ENCODE results near the gene KLRC2.

DNA sequence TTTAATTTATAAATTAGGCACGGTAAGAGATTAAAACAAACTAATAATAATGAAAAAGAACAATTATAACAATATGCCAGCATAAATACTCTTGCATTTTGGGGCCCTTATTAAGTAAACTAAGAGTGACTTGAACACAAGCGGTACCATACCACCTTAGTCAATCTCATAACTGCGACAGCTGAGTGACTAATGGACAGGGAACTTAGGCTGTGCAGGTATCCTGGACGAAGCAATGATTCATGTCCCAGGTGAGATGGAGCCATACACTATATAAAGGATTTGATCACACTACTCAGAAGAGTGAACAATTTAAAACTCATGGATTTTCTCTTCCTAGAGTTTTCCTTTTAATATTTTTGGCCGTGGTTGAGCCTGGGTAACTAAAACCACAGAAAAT, 30.5 kb downstream of the KLRC2 start:
- TF ChIP-seq, protein P1, sequence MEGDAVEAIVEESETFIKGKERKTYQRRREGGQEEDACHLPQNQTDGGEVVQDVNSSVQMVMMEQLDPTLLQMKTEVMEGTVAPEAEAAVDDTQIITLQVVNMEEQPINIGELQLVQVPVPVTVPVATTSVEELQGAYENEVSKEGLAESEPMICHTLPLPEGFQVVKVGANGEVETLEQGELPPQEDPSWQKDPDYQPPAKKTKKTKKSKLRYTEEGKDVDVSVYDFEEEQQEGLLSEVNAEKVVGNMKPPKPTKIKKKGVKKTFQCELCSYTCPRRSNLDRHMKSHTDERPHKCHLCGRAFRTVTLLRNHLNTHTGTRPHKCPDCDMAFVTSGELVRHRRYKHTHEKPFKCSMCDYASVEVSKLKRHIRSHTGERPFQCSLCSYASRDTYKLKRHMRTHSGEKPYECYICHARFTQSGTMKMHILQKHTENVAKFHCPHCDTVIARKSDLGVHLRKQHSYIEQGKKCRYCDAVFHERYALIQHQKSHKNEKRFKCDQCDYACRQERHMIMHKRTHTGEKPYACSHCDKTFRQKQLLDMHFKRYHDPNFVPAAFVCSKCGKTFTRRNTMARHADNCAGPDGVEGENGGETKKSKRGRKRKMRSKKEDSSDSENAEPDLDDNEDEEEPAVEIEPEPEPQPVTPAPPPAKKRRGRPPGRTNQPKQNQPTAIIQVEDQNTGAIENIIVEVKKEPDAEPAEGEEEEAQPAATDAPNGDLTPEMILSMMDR (IDR thresholded peaks at IDR 0.05) = no peak
- no peak for TF ChIP-seq POLR2AphosphoS5 (IDR thresholded peaks at IDR 0.05)
